Chondrocyte (in vitro differentiated cells): ENCODE measurements around the gene PGM1. TPM values are rescaled to one million over a fixed set of nuclear protein-coding genes. Genes with fewer than 3 reads are reported as not detected.

Experiments
- DNase-seq: peaks from one replicate; pipeline ENCODE4 v3.0.0; 2021; ENCODE audit warnings: mixed read lengths, low spot score
- H3K27ac Mint-ChIP-seq: one replicate; pipeline ENCODE4 v1.8.0; 2021; ENCODE audit warnings: mild to moderate bottlenecking, moderate library complexity, mixed read lengths; ENCODE audit not compliant: unreplicated experiment
- H3K27me3 Mint-ChIP-seq: 2 replicates; pipeline ENCODE4 v1.8.0; 2021; ENCODE audit warnings: low read depth, mixed read lengths
- H3K36me3 Mint-ChIP-seq: 2 replicates; pipeline ENCODE4 v1.8.0; 2021; ENCODE audit warnings: low read depth, mixed read lengths
- H3K4me1 Mint-ChIP-seq: 2 replicates; pipeline ENCODE4 v1.8.0; 2021; ENCODE audit warnings: low read depth, mild to moderate bottlenecking, mixed read lengths
- H3K4me3 Mint-ChIP-seq: one replicate; pipeline ENCODE4 v1.8.0; 2021; ENCODE audit warnings: mild to moderate bottlenecking, moderate library complexity, mixed read lengths; ENCODE audit not compliant: unreplicated experiment
- H3K9me3 Mint-ChIP-seq: 2 replicates; pipeline ENCODE4 v1.8.0; 2021; ENCODE audit warnings: low read depth, mixed read lengths
- total RNA-seq: library from RNA; stranded (reverse); gene quantifications from 3 replicates; pipeline ENCODE4 v1.2.1, GENCODE V29; 2021
- TF ChIP-seq, protein P1 (sequence below): fragments of 200-600 bp; sonication (generic); IDR thresholded peaks from 2 replicates; pipeline ENCODE4 v1.5.0; 2021; ENCODE audit warnings: antibody characterized with exemption, mild to moderate bottlenecking, moderate library complexity

PGM1 gene
- total RNA-seq, 1 donor from 2014 or later = 111 TPM

DNA sequence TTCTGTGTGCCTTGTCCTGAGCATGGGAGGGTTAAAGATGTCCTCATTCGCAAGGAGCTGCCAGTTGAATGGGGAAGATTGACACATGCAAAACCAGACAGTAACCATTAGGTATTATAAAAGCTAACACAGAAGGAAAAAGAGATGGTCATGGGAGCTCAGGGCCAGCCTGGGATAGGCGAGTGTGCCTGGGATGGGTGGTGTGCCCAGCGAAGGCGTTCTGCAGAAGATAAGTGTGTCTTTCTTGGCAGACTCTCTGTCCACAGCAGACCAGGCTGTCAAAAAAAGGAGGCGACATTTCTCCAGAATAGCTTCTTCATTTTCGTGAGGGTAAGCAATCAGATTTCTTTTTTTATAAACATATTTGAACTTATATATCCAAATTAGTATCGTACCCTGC lies 14.1 kb downstream of the PGM1 start:
- Mint-ChIP-seq H3K27me3 (no peaks in the 10 kb centered on the region), H3K27ac (no peak overlapping the region), H3K4me1 (peaks cover 33% of the 10 kb centered on the region), H3K36me3 (peaks cover 4% of the 10 kb centered on the region), H3K9me3 (no peaks in the 10 kb centered on the region), H3K4me3 (no peak overlapping the region)
- DNase-seq = no peak
- TF ChIP-seq, protein P1, sequence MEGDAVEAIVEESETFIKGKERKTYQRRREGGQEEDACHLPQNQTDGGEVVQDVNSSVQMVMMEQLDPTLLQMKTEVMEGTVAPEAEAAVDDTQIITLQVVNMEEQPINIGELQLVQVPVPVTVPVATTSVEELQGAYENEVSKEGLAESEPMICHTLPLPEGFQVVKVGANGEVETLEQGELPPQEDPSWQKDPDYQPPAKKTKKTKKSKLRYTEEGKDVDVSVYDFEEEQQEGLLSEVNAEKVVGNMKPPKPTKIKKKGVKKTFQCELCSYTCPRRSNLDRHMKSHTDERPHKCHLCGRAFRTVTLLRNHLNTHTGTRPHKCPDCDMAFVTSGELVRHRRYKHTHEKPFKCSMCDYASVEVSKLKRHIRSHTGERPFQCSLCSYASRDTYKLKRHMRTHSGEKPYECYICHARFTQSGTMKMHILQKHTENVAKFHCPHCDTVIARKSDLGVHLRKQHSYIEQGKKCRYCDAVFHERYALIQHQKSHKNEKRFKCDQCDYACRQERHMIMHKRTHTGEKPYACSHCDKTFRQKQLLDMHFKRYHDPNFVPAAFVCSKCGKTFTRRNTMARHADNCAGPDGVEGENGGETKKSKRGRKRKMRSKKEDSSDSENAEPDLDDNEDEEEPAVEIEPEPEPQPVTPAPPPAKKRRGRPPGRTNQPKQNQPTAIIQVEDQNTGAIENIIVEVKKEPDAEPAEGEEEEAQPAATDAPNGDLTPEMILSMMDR = no peak

DNA sequence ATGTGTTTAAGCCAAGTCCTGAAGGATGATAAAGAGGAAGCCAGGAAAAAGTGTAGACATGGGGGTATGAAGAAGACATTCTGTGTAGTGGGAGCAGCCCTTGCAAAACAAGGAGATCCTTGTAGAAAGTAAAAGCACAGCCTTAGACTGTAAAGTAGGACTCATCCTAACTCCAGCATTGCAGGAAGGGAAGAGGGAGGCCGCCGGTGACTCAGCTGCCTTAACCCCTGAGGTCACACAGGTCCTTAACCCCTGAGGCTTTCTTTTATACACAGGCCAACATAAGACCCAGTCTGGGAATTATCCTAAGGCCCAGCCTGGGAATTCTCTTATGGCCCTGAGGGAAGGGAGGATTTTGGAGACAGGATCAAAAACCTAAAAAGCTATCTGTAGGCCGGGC lies 18.0 kb downstream of the PGM1 start:
- H3K36me3 Mint-ChIP-seq = no peaks in the 10 kb centered on the region
- peaks cover 44% of the 10 kb centered on the region for H3K4me1 Mint-ChIP-seq
- H3K27me3 Mint-ChIP-seq = no peaks in the 10 kb centered on the region
- TF ChIP-seq, protein P1 = no peak
- no peaks in the 10 kb centered on the region for H3K9me3 Mint-ChIP-seq
- no peak for DNase-seq
- no peak overlapping the region for H3K4me3 Mint-ChIP-seq
- peak overlapping the region; percentile 76 for H3K27ac Mint-ChIP-seq

DNA sequence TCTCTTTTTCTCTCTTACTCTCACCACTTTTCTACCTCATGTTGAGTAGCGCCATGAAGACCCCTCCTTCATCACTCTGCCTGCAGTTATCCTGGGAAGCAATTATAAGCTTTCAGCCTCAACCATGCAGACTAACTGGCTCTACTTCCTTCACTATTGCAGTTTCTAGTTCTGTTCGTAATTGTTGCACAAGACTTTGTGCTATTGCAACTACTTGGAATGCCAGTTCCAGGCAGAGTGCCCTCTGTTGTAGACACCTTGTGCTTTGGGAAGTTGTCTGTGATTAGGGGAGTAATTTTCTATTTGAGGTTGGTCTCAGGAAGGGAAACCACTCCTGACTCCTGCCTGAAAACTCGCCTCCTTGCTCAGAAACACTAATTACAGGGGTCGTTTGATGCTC lies 19.4 kb downstream of the PGM1 start:
- H3K4me3 Mint-ChIP-seq = no peak overlapping the region
- H3K9me3 Mint-ChIP-seq = no peaks in the 10 kb centered on the region
- H3K4me1 Mint-ChIP-seq = peaks cover 57% of the 10 kb centered on the region
- no peak for DNase-seq
- no peak overlapping the region for H3K27ac Mint-ChIP-seq
- H3K36me3 Mint-ChIP-seq = no peaks in the 10 kb centered on the region
- no peaks in the 10 kb centered on the region for H3K27me3 Mint-ChIP-seq
- TF ChIP-seq, protein P1 = no peak

DNA sequence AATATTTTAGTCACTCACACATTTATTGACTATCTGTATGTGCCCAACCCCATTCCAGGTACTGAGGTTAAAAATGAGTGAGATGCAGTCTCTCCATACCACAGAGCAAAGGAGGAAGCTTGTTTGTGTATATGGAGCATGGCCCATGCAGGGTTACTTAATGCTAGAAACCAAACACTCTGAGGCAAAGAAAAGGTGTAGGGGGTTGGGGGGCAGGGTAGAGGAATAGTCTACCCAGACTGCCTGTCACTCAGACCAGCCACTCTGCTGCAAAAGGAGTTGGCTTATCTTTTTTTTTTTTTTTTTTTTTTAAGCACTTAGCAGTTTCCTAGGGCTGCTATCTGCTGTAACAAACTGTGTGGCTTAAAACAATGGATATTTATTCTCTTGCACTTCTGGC lies 19.8 kb downstream of the PGM1 start:
- Mint-ChIP-seq H3K27me3 (no peaks in the 10 kb centered on the region), H3K9me3 (no peaks in the 10 kb centered on the region), H3K36me3 (no peaks in the 10 kb centered on the region), H3K4me3 (no peak overlapping the region), H3K27ac (no peak overlapping the region), H3K4me1 (peaks cover 61% of the 10 kb centered on the region)
- TF ChIP-seq, protein P1 = no peak
- DNase-seq = no peak

DNA sequence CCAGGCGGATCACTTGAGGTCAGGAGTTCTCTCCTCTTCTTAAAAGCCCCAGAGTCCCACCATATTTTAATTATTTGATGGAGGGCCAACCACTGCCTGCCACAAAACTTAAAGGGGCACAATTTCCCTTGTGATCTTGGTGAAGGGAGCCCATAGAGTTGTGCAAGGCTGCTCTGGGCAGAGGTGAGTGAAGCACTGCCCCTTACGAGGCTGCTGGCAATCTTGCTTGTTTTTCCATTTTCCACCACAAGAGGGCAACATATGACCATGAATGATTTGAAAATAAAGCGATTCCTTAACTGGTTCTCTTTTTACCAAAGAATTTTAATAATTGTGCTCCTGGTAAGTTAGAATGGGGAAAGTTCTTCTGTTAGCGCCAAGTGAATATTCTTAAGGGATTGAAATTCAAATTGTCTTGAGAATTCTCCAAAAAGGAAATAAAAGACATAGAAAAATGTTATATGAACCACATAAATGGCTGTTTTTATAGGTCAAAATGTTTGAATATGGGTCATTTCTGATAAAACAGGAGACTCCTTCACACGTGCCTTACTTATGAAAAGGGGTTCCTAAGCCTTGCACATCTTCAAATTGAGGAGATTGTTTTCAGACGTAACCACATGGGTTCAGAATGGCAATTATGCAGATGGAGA lies 22.7 kb downstream of the PGM1 start:
- Mint-ChIP-seq H3K27me3 (no peaks in the 10 kb centered on the region), H3K4me1 (peaks cover 66% of the 10 kb centered on the region), H3K9me3 (no peaks in the 10 kb centered on the region), H3K27ac (no peak overlapping the region), H3K36me3 (no peaks in the 10 kb centered on the region), H3K4me3 (no peak overlapping the region)
- TF ChIP-seq, protein P1 = peak; percentile 93
- DNase-seq = no peak
